HFF-Myc (cell line): ENCODE data around the gene MARCKSL1.

ENCODE experiments used
- DNase-seq: peaks from one replicate; pipeline ENCODE4 v3.0.0-alpha.2; 2011; ENCODE audit warnings: low read depth; ENCODE audit errors: extremely low read depth
- H3K4me3 ChIP-seq: replicated peaks from 2 replicates; pipeline ENCODE4 v1.5.1; 2011; ENCODE audit warnings: low read depth, mild to moderate bottlenecking, control low read depth, low read length
- CTCF ChIP-seq: IDR thresholded peaks from 2 replicates; pipeline ENCODE4 v1.5.1; 2012; ENCODE audit warnings: mild to moderate bottlenecking, low read depth, low read length, control low read depth; ENCODE audit errors: missing control alignments

Gene MARCKSL1

GRCh38 chr1:32345289-32345827, 9.3 kb upstream of the MARCKSL1 start:
- H3K4me3 ChIP-seq, result no peak overlapping the region
- DNase-seq, result no peak

GRCh38 chr1:32342704-32343103, 6.7 kb upstream of the MARCKSL1 start:
- no peak overlapping the region for H3K4me3 ChIP-seq
- TF ChIP-seq CTCF, result no peak
- DNase-seq, result no peak

More at GRCh38 chr1:32345289-32345827, 9.3 kb upstream of the MARCKSL1 start:
- TF ChIP-seq CTCF, result no peak

GRCh38 chr1:32341971-32342370, 5.9 kb upstream of the MARCKSL1 start:
- H3K4me3 ChIP-seq, result no peak overlapping the region
- no peak for DNase-seq
- TF ChIP-seq CTCF, result no peak

- no peak overlapping the region for H3K4me3 ChIP-seq
- no peak for DNase-seq
- no peak for TF ChIP-seq CTCF
These were observed 5.2 kb upstream of the MARCKSL1 start for GRCh38 chr1:32341186-32341757.

GRCh38 chr1:32339363-32339978, 3.4 kb upstream of the MARCKSL1 start:
- H3K4me3 ChIP-seq, result no peak overlapping the region
- TF ChIP-seq CTCF, result no peak
- DNase-seq, result no peak

- no peak for TF ChIP-seq CTCF
- no peak for DNase-seq
- no peak overlapping the region for H3K4me3 ChIP-seq
These were observed 2.7 kb upstream of the MARCKSL1 start for GRCh38 chr1:32338637-32339145.
